ENCODE results near the gene HOXA6. TPM values are rescaled to one million over a fixed set of nuclear protein-coding genes. Genes with fewer than 3 reads are reported as not detected.
A peak's percentile ranks its signal among the peaks of the same experiment; 100 is the strongest.

The HOXA6 gene
- total and polyA plus RNA-seq, 9 of the 15 experiments (the other 6 are each of a cell fraction or from before 2014, with no cell fraction given): not detected

- TF ChIP-seq, protein P1, sequence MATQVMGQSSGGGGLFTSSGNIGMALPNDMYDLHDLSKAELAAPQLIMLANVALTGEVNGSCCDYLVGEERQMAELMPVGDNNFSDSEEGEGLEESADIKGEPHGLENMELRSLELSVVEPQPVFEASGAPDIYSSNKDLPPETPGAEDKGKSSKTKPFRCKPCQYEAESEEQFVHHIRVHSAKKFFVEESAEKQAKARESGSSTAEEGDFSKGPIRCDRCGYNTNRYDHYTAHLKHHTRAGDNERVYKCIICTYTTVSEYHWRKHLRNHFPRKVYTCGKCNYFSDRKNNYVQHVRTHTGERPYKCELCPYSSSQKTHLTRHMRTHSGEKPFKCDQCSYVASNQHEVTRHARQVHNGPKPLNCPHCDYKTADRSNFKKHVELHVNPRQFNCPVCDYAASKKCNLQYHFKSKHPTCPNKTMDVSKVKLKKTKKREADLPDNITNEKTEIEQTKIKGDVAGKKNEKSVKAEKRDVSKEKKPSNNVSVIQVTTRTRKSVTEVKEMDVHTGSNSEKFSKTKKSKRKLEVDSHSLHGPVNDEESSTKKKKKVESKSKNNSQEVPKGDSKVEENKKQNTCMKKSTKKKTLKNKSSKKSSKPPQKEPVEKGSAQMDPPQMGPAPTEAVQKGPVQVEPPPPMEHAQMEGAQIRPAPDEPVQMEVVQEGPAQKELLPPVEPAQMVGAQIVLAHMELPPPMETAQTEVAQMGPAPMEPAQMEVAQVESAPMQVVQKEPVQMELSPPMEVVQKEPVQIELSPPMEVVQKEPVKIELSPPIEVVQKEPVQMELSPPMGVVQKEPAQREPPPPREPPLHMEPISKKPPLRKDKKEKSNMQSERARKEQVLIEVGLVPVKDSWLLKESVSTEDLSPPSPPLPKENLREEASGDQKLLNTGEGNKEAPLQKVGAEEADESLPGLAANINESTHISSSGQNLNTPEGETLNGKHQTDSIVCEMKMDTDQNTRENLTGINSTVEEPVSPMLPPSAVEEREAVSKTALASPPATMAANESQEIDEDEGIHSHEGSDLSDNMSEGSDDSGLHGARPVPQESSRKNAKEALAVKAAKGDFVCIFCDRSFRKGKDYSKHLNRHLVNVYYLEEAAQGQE (IDR thresholded peaks at IDR 0.05; ENCODE audit: borderline replicate concordance): peak; percentile 23; the same call in 1 of the 2 replicates
- TF ChIP-seq, protein P1 (CRISPR knock-in tag; IDR thresholded peaks at IDR 0.05; ENCODE audit: low read depth): no peak
- TF ChIP-seq, protein P2, sequence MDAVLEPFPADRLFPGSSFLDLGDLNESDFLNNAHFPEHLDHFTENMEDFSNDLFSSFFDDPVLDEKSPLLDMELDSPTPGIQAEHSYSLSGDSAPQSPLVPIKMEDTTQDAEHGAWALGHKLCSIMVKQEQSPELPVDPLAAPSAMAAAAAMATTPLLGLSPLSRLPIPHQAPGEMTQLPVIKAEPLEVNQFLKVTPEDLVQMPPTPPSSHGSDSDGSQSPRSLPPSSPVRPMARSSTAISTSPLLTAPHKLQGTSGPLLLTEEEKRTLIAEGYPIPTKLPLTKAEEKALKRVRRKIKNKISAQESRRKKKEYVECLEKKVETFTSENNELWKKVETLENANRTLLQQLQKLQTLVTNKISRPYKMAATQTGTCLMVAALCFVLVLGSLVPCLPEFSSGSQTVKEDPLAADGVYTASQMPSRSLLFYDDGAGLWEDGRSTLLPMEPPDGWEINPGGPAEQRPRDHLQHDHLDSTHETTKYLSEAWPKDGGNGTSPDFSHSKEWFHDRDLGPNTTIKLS (IDR thresholded peaks at IDR 0.05; ENCODE audit: borderline replicate concordance, low read depth): no peak
- TF ChIP-seq SREBF2 (CRISPR knock-in tag; IDR thresholded peaks at IDR 0.05) (no peak), ZMIZ1 (IDR thresholded peaks at IDR 0.05; ENCODE audit: low read depth in 2 of 2, low read length in 2 of 2) (no peak), SMC3 (conservative IDR thresholded peaks at IDR 0.05; ENCODE audit: insufficient read depth, low read depth, low read length) (0 out of 2 replicates have a peak, but pooled peaks have one; percentile 31), ZFP91 (CRISPR knock-in tag; IDR thresholded peaks at IDR 0.05) (no peak)
Observed at GRCh38 chr7:27179503-27180430, 32.2 kb upstream of the HOXA6 start (continued).
